OCI-M2 (cell line): Measurements from ENCODE around the gene GALNT4.

Experiments
- DNase-seq: peaks from one replicate; lab custom pipeline; 2025; ENCODE audit not compliant: unreplicated experiment; lab: John Stamatoyannopoulos, UW

GALNT4 gene

GRCh38 chr12:89524541-89525304 is at the start of gene GALNT4:
TSS of gene GALNT4 (minus strand) at chr12:89524796. CDS start at chr12:89524549, 247 bp downstream.
- peak; percentile 27 for DNase-seq

GRCh38 chr12:89573051-89573810 is 48.6 kb upstream of the GALNT4 start:
- DNase-seq: no peak

DNA sequence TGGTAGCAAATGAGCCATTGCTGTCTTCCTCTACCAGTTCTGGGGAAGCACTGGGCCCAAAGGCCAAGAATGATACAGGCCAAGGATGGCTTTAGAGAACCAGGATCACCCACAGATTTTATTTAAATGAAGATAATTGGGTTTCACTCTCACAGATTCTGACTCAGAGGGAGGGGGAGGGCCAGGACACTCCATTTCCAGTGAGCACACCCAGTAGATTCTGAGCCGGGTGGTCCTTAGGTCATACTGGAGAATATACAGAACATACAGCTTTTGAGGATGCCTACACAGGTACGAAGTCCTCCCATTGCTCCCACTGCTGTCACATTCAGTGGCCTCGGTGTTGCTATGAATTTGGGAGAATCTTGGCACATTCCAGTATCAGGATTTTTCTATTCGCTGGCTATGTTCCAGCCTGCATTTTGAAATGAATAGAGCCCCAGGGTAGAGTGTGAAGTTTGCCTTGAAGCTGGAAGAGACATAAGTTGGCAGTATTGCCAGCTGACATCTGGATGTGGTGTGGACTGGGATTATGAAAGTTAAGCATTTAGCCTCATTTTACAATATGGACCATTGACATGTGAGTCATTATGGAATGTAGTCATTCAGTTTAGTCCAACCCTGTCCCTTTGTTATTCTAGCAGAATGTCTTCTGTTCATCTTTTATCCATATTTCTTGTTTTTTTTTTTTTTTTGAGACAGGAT is 47.0 kb upstream of the GALNT4 start:
- DNase-seq: no peak

- no peak for DNase-seq
Measured at GRCh38 chr12:89568484-89568883, 43.9 kb upstream of the GALNT4 start.

- no peak for DNase-seq
Measured at GRCh38 chr12:89567691-89568239, 43.2 kb upstream of the GALNT4 start.

- no peak for DNase-seq
Measured at GRCh38 chr12:89566615-89567014, 42.0 kb upstream of the GALNT4 start.

DNA sequence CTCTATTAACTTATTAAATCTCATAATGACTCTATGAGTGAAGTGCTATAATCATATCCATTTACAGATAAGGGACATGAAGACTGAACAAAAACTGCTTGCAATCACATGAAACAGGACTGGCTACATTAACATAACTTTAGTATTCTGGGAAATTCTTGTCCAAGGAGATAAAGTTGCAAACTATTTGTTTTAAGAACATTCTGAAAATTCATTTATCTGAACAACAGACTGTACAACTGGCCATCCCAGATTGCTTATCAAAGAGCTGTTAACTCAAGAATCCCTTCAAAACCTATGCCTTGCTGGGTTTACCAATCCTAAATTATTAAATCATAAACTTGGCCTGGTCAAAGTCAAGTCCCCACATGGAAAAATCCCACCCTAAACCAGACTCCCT is 40.4 kb upstream of the GALNT4 start:
- DNase-seq: no peak

DNA sequence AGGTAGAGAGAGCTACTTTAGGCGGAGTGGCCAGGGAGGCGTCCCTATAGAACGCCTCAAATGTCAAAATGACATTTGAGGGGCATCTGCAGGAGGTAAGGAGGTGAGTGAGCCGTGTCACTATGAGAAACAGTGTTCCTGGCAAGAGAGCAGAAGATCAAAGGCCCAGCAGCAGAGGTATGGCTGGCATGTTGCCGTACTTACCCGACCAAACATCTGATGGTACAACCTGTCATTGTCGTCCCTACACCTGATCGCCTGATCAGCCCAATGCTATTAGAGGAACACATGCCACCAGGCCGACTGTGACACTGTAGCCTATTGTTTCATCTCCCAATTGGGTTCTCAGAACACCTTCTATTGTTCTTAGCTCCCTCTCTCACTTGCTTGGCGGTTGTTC is 35.2 kb upstream of the GALNT4 start:
- DNase-seq: no peak

DNA sequence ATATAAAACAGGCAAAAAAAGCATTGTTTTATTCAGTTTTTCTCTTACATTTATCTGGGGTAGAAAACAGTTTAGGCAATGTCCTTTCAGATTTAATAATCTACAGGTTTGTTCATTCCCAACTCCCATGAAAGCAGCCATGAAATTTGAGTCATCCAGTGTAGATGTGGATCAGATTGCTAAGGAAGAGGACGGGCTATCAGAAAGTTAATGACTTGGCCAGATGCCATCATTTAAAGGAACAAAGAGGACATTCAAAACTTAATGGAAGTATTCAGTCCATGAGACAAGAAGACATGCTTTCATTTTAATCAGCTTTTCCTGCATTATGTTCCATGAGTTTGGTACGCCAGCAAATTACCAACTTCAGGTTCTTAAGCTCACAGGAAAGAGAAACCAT is 32.4 kb upstream of the GALNT4 start:
- DNase-seq: no peak

- no peak for DNase-seq
Measured at GRCh38 chr12:89552376-89552775, 27.8 kb upstream of the GALNT4 start.

DNA sequence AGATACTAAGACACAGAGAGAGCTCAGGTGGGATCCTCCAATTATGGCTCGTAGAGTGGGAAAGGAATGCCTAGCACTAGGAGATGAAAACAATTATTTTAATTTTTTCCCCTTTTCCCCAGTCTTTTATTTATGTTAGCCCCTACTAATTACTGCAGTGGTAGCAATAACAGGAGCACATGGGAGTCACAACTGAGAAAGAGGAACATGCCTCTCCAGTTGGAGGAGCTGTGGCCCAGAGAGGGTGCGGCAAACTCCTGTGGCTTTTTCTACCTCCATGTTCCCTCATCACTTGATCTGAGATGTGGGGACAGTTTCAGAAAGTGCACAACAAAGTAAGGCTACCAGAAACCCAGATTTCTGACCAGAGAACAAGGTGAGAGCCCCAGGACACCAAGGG is 27.2 kb upstream of the GALNT4 start:
- DNase-seq: no peak

GRCh38 chr12:89547101-89547500 is 22.5 kb upstream of the GALNT4 start:
- no peak for DNase-seq

- DNase-seq: no peak
Measured at GRCh38 chr12:89546151-89546550, 21.6 kb upstream of the GALNT4 start.

DNA sequence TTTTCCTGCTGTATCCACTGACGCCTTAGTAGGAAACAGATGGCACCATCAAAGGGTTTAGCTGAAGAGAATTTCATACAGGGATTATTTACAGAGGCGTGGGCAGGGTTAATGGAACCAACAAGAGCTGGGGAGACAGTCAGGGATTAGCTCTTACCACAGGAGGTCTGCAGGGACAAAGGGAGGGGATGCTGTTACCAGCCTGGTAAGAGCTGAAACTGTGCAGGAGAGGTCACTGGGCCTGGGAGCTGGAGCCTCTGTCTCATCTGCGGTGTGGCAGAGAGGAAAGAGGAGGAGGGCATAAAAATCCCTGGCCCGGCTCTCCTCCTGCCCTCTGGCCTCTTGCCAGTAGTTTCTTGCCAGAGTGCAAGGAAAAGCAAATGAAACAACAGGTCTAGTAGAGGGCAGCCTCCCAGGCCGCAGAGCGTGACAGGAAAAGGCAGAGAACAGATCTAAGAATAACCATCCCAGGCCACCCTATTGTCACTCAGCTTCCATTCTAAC is 20.1 kb upstream of the GALNT4 start:
- DNase-seq: no peak

DNA sequence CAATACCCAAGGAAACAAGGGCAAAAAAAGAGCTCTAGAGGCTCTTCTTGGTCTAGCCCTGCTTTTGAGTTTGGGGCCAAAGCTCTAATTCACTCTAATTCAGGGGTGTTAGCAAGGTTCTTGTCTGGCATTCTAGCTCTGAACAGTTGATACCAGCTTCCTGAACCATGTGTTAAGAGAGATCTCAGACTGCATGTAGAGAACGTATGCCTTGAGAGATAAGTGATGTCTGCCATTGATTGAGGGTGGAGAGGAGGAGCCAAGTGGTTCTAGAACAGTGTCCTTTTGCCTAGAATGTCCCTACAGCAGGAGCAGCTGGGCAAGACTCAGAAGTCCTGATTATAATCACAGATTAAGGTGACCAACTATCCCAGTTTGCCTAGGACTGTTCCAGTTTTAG is 19.4 kb upstream of the GALNT4 start:
- DNase-seq: no peak

- no peak for DNase-seq
Measured at GRCh38 chr12:89542912-89543592, 18.5 kb upstream of the GALNT4 start.

GRCh38 chr12:89542236-89542635 is 17.6 kb upstream of the GALNT4 start:
- DNase-seq: no peak

- no peak for DNase-seq
Measured at GRCh38 chr12:89540586-89540985, 16.0 kb upstream of the GALNT4 start.

- DNase-seq: no peak
Measured at GRCh38 chr12:89539426-89540223, 15.0 kb upstream of the GALNT4 start.

GRCh38 chr12:89538897-89539296 is 14.3 kb upstream of the GALNT4 start:
- DNase-seq: no peak
